ENCODE data around the gene OR10H2.

- no peak for TF ChIP-seq GATA2 (IDR thresholded peaks at IDR 0.05; ENCODE audit: low read depth, low read length)
- TF ChIP-seq GATA3 (IDR thresholded peaks at IDR 0.05; ENCODE audit: low read depth, low read length), result no peak
Observed at GRCh38 chr19:15701757-15702533, 25.9 kb upstream of the OR10H2 start.

Data from SH-SY5Y (cell line).